ENCODE measurements around the gene GPI. TPM values are rescaled to one million over a fixed set of nuclear protein-coding genes. Genes with fewer than 3 reads are reported as not detected.

Gene GPI
- polyA plus RNA-seq, 4 donors: 94.9 to 184 (median 167) TPM

Other genes with a start within 250 kb of the GPI start
- gene LSM14A, start 192.7 kb upstream of the GPI start, polyA plus RNA-seq (ENCODE audit: insufficient read length in 4 of 4): 100 to 1,000 TPM; 156 to 201 (median 179) TPM
- gene GARRE1, start 110.6 kb upstream of the GPI start, polyA plus RNA-seq (ENCODE audit: insufficient read length in 4 of 4): 10 to 100 TPM; 35.8 to 44.9 (median 39.1) TPM
- gene PDCD2L, start 39.2 kb downstream of the GPI start, polyA plus RNA-seq (ENCODE audit: insufficient read length in 4 of 4): 10 to 100 TPM; 12.3 to 15.3 (median 14.9) TPM
- 100 to 1,000 TPM; 121 to 181 (median 170) TPM for gene UBA2, start 63.2 kb downstream of the GPI start, polyA plus RNA-seq (ENCODE audit: insufficient read length in 4 of 4)
- gene WTIP, start 116.6 kb downstream of the GPI start, polyA plus RNA-seq (ENCODE audit: insufficient read length in 4 of 4): 10 to 100 TPM; 31.8 to 48.9 (median 35.7) TPM

Data from left renal pelvis (tissue), 4 donors.